PFSK-1 (cell line): ENCODE measurements around the gene TTC28.

Experiments
- FOXP2 ChIP-seq: optimal IDR thresholded peaks from 2 replicates; pipeline ENCODE3; 2011; ENCODE audit warnings: borderline replicate concordance, control low read depth, inconsistent platforms; ENCODE audit not compliant: insufficient read depth; ENCODE audit errors: extremely low read length, extremely low read depth
- POLR2AphosphoS5 ChIP-seq: IDR thresholded peaks from 2 replicates; pipeline ENCODE4 v1.6.1; 2012; ENCODE audit warnings: low read depth, mild to moderate bottlenecking, control low read depth, low read length, moderate library complexity
- REST ChIP-seq, 2 experiments: IDR thresholded peaks; 2 replicates each; pipeline versions ENCODE4 v1.6.1 to v1.8.0; 2011 to 2012; ENCODE audit warnings: low read depth in 2 of 2, low read length in 2 of 2, control low read depth in 1 of 2, inconsistent platforms in 1 of 2, mild to moderate bottlenecking in 1 of 2, moderate library complexity in 1 of 2; ENCODE audit not compliant: insufficient read depth in 1 of 2
- SIN3A ChIP-seq: IDR thresholded peaks from 2 replicates; pipeline ENCODE4 v1.6.1; 2012; ENCODE audit warnings: mild to moderate bottlenecking, low read length, moderate library complexity, borderline replicate concordance; ENCODE audit not compliant: insufficient read depth
- TAF1 ChIP-seq: IDR thresholded peaks from 2 replicates; pipeline ENCODE4 v1.6.1; 2012; ENCODE audit warnings: low read length, control low read depth, borderline replicate concordance; ENCODE audit not compliant: insufficient read depth

The TTC28 gene

GRCh38 chr22:28120691-28121592, 558.7 kb downstream of the TTC28 start:
- no peak for TF ChIP-seq TAF1
- no peak for TF ChIP-seq POLR2AphosphoS5
- TF ChIP-seq FOXP2: no peak
- TF ChIP-seq SIN3A: no peak
- no peak for TF ChIP-seq REST (IDR thresholded peaks at IDR 0.05; ENCODE audit: insufficient read depth in 1 of 2, low read depth in 2 of 2, low read length in 2 of 2)

GRCh38 chr22:28118957-28119631, 560.5 kb downstream of the TTC28 start:
- TF ChIP-seq REST (IDR thresholded peaks at IDR 0.05; ENCODE audit: insufficient read depth in 1 of 2, low read depth in 2 of 2, low read length in 2 of 2): no peak
- TF ChIP-seq FOXP2: no peak
- no peak for TF ChIP-seq TAF1
- no peak for TF ChIP-seq SIN3A
- no peak for TF ChIP-seq POLR2AphosphoS5

GRCh38 chr22:28116219-28116673, 563.4 kb downstream of the TTC28 start:
- TF ChIP-seq TAF1 (no peak), SIN3A (no peak), REST (IDR thresholded peaks at IDR 0.05; ENCODE audit: insufficient read depth in 1 of 2, low read depth in 2 of 2, low read length in 2 of 2) (no peak), POLR2AphosphoS5 (no peak), FOXP2 (no peak)

GRCh38 chr22:28115426-28115825, 564.2 kb downstream of the TTC28 start:
- TF ChIP-seq TAF1: no peak
- no peak for TF ChIP-seq FOXP2
- TF ChIP-seq POLR2AphosphoS5: no peak
- TF ChIP-seq REST (IDR thresholded peaks at IDR 0.05; ENCODE audit: insufficient read depth in 1 of 2, low read depth in 2 of 2, low read length in 2 of 2): no peak
